H9 (cell line): ENCODE results near the gene KCNAB2. TPM values are rescaled to one million over a fixed set of nuclear protein-coding genes. Genes with fewer than 3 reads are reported as not detected.

Experiments used
- DNase-seq: peaks from one replicate; pipeline ENCODE4 v3.0.0-alpha.2; 2017
- H2AFZ ChIP-seq: one replicate; pipeline ENCODE4 v1.6.1; 2013; ENCODE audit warnings: mild to moderate bottlenecking, low read length, control low read depth, moderate library complexity
- H2AK5ac ChIP-seq: 2 replicates; pipeline ENCODE4 v1.6.1; 2013; ENCODE audit warnings: low read length, control low read depth, mixed read lengths; ENCODE audit not compliant: insufficient read length
- H2BK120ac ChIP-seq: one replicate; pipeline ENCODE4 v1.6.1; 2013; ENCODE audit warnings: low read depth, mild to moderate bottlenecking, low read length, control low read depth, inconsistent platforms; ENCODE audit not compliant: poor library complexity, severe bottlenecking
- H2BK12ac ChIP-seq: 2 replicates; pipeline ENCODE4 v1.6.1; 2013; ENCODE audit warnings: low read length, control low read depth, mixed read lengths, low read depth; ENCODE audit not compliant: insufficient read length
- H2BK15ac ChIP-seq: 2 replicates; pipeline ENCODE4 v1.6.1; 2013; ENCODE audit warnings: low read depth, low read length, control low read depth
- H2BK20ac ChIP-seq: one replicate; pipeline ENCODE4 v1.6.1; 2013; ENCODE audit warnings: low read depth, mild to moderate bottlenecking, low read length, control low read depth, inconsistent platforms; ENCODE audit not compliant: poor library complexity, severe bottlenecking
- H2BK5ac ChIP-seq: 2 replicates; pipeline ENCODE4 v1.6.1; 2013; ENCODE audit warnings: low read length, control low read depth, mixed read lengths; ENCODE audit not compliant: insufficient read length
- H3K14ac ChIP-seq: 2 replicates; pipeline ENCODE4 v1.6.1; 2013; ENCODE audit warnings: low read length, control low read depth; ENCODE audit not compliant: insufficient read depth
- H3K18ac ChIP-seq: 2 replicates; pipeline ENCODE4 v1.6.1; 2013; ENCODE audit warnings: low read depth, mild to moderate bottlenecking, mixed read lengths, low read length, control low read depth; ENCODE audit not compliant: insufficient read length
- H3K23ac ChIP-seq: 2 replicates; pipeline ENCODE4 v1.6.1; 2013; ENCODE audit warnings: low read length, control low read depth, mixed read lengths, low read depth; ENCODE audit not compliant: insufficient read length
- H3K23me2 ChIP-seq: 2 replicates; pipeline ENCODE4 v1.6.1; 2013; ENCODE audit warnings: low read depth, mild to moderate bottlenecking, mixed read lengths, low read length, control low read depth; ENCODE audit not compliant: insufficient read length, poor library complexity, severe bottlenecking
- H3K27ac ChIP-seq: 2 replicates; pipeline ENCODE4 v1.5.1; 2013; ENCODE audit warnings: low read length, control low read depth, mixed read lengths, low read depth; ENCODE audit not compliant: insufficient read length
- H3K27me3 ChIP-seq: 2 replicates; pipeline ENCODE4 v1.6.1; 2013; ENCODE audit warnings: low read length, control low read depth, inconsistent platforms; ENCODE audit not compliant: insufficient read depth
- H3K4ac ChIP-seq: 2 replicates; pipeline ENCODE4 v1.6.1; 2013; ENCODE audit warnings: low read depth, mild to moderate bottlenecking, control low read depth, inconsistent platforms, low read length, moderate library complexity
- H3K4me1 ChIP-seq: 2 replicates; pipeline ENCODE4 v1.6.1; 2013; ENCODE audit warnings: low read length, control low read depth, inconsistent platforms; ENCODE audit not compliant: insufficient read depth
- H3K4me2 ChIP-seq: 2 replicates; pipeline ENCODE4 v1.6.1; 2013; ENCODE audit warnings: low read length, control low read depth, mixed read lengths; ENCODE audit not compliant: insufficient read length, insufficient read depth
- H3K56ac ChIP-seq: 2 replicates; pipeline ENCODE4 v1.6.1; 2013; ENCODE audit warnings: low read depth, mild to moderate bottlenecking, mixed read lengths, low read length, control low read depth; ENCODE audit not compliant: insufficient read length
- H3K79me1 ChIP-seq: 2 replicates; pipeline ENCODE4 v1.6.1; 2013; ENCODE audit warnings: low read depth, mild to moderate bottlenecking, moderate library complexity, low read length, control low read depth, inconsistent platforms; ENCODE audit not compliant: insufficient read depth, poor library complexity, severe bottlenecking
- H3K79me2 ChIP-seq: 2 replicates; pipeline ENCODE4 v1.6.1; 2013; ENCODE audit warnings: low read length, control low read depth, inconsistent platforms; ENCODE audit not compliant: insufficient read depth
- H3K9ac ChIP-seq: 2 replicates; pipeline ENCODE4 v1.6.1; 2013; ENCODE audit warnings: low read length, control low read depth, mixed read lengths; ENCODE audit not compliant: insufficient read length; ENCODE audit errors: extremely low read depth
- H3K9me3 ChIP-seq: one replicate; pipeline ENCODE4 v1.6.1; 2013; ENCODE audit warnings: low read depth, low read length, inconsistent platforms; ENCODE audit not compliant: control insufficient read depth
- H3T11ph ChIP-seq: one replicate; pipeline ENCODE4 v1.6.1; 2013; ENCODE audit warnings: mild to moderate bottlenecking, low read length, control low read depth, inconsistent platforms
- H4K20me1 ChIP-seq: one replicate; pipeline ENCODE4 v1.6.1; 2013; ENCODE audit not compliant: control insufficient read depth, insufficient read length, insufficient read depth
- H4K5ac ChIP-seq: 2 replicates; pipeline ENCODE4 v1.6.1; 2013; ENCODE audit warnings: low read depth, mild to moderate bottlenecking, mixed read lengths, low read length, control low read depth; ENCODE audit not compliant: insufficient read length
- H4K8ac ChIP-seq: replicated peaks from 2 replicates; pipeline ENCODE4 v1.6.1; 2013; ENCODE audit warnings: low read length, control low read depth, mixed read lengths, low read depth; ENCODE audit not compliant: insufficient read length
- H4K91ac ChIP-seq: 2 replicates; pipeline ENCODE4 v1.6.1; 2013; ENCODE audit warnings: low read depth, mild to moderate bottlenecking, moderate library complexity, mixed read lengths, low read length, control low read depth; ENCODE audit not compliant: insufficient read length
- H3K27ac Mint-ChIP-seq, 3 experiments: 2 replicates in 2 of 3; 3 replicates in 1 of 3; pipeline ENCODE4 v1.8.0; 2020 to 2021; ENCODE audit warnings: mixed read lengths in 3 of 3, mild to moderate bottlenecking in 1 of 3, moderate library complexity in 1 of 3
- H3K27me3 Mint-ChIP-seq: 2 replicates; pipeline ENCODE4 v1.8.0; 2021; ENCODE audit warnings: low read depth, mild to moderate bottlenecking, moderate library complexity, mixed read lengths
- H3K36me3 Mint-ChIP-seq, 3 experiments: 2 replicates in 2 of 3; 3 replicates in 1 of 3; pipeline ENCODE4 v1.8.0; 2020 to 2021; ENCODE audit warnings: low read depth in 3 of 3, mixed read lengths in 3 of 3; ENCODE audit not compliant: insufficient read depth in 1 of 3
- H3K4me1 Mint-ChIP-seq, 2 experiments: 2 replicates each; pipeline ENCODE4 v1.8.0; 2020; ENCODE audit warnings: mixed read lengths in 2 of 2
- H3K4me3 Mint-ChIP-seq, 2 experiments: 2 replicates in 1 of 2; 3 replicates in 1 of 2; pipeline ENCODE4 v1.8.0; 2020 to 2021; ENCODE audit warnings: mild to moderate bottlenecking in 2 of 2, mixed read lengths in 2 of 2, moderate library complexity in 1 of 2
- H3K9me3 Mint-ChIP-seq, 2 experiments: 2 replicates in 1 of 2; 3 replicates in 1 of 2; pipeline ENCODE4 v1.8.0; 2020; ENCODE audit warnings: mild to moderate bottlenecking in 2 of 2, mixed read lengths in 2 of 2, moderate library complexity in 1 of 2
- WGBS: extraction: QIAGEN DNeasy Blood & Tissue Kit; methylation state at CpG from one replicate; pipeline ENCODE4 v1.1.7; 2013; ENCODE audit warnings: missing lambda C conversion rate, low lambda C conversion rate, mixed read lengths; ENCODE audit not compliant: insufficient read length; ENCODE audit errors: extremely low coverage; 5-methylcytosine and 5-hydroxymethylcytosine counted together
- total RNA-seq: library from RNA; stranded (reverse); gene quantifications from 2 replicates; pipeline ENCODE4 v1.2.1, GENCODE V29; 2021
- TF ChIP-seq, protein P1 (sequence below): fragments of 200-600 bp; sonication (generic); conservative IDR thresholded peaks from 3 replicates; pipeline ENCODE4 v1.8.0; 2021; ENCODE audit warnings: antibody characterized with exemption, mild to moderate bottlenecking

The KCNAB2 gene
- total RNA-seq, 1 experiment from 2014 or later: 8.3 TPM

DNA sequence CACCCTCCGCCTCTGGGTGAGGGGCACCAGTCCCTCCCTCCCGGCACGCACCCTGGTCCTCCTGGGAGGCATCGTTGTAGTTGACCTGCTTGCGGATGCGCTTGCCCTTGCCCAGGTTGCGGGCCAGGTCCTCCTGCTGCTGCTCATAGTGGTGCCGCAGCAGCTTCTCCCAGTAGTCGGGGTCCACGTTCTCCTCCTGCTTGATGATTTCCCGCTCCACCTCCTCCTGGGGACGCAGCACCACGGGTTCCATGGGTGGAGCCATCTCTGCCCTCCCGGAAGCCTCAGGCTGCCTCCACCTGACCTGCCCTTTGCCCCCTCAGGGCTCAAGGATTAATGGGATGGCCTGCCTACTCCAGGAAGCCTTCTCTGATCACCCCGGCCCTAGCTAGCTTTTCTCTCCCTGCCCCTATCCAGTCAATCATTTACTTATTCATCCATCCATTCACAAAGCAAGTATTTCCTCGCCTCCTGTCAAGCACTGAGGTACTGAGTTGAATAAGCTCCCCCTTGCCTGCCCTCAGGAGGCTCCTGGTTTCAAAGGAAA lies 80.9 kb downstream of the KCNAB2 start:
- H3K23ac ChIP-seq: no peak overlapping the region
- Mint-ChIP-seq H3K4me1 (peaks cover 3 to 11% of the 10 kb centered on the region in 2 experiments; a peak in 3 of 4 replicates), H3K27me3 (peaks cover 52% of the 10 kb centered on the region), H3K36me3 (no peaks in the 10 kb centered on the region; a peak in 1 of 7 replicates), H3K9me3 (no peaks in the 10 kb centered on the region; a peak in 1 of 5 replicates), H3K27ac (no peak overlapping the region), H3K4me3 (no peak overlapping the region)
- no peak overlapping the region for H3T11ph ChIP-seq
- no peak overlapping the region for H3K56ac ChIP-seq
- H2BK5ac ChIP-seq: no peak overlapping the region
- no peak overlapping the region for H3K14ac ChIP-seq
- H2AFZ ChIP-seq: no peak overlapping the region
- H3K4me1 ChIP-seq: peaks cover 3% of the 10 kb centered on the region; the same call in 1 of the 2 replicates
- H2BK12ac ChIP-seq: no peak overlapping the region
- H3K18ac ChIP-seq: no peak overlapping the region
- WGBS: no CpG with 5 or more reads among the region's 16 CpGs
- no peak overlapping the region for H2AK5ac ChIP-seq
- no peak overlapping the region for H2BK15ac ChIP-seq
- no peak overlapping the region for H3K9ac ChIP-seq
- H3K27me3 ChIP-seq: peaks cover 2% of the 10 kb centered on the region; the same call in 1 of the 2 replicates
- no peak overlapping the region for H4K8ac ChIP-seq
- no peak overlapping the region for H2BK20ac ChIP-seq
- no peaks in the 10 kb centered on the region for H3K79me2 ChIP-seq
- TF ChIP-seq, protein P1, sequence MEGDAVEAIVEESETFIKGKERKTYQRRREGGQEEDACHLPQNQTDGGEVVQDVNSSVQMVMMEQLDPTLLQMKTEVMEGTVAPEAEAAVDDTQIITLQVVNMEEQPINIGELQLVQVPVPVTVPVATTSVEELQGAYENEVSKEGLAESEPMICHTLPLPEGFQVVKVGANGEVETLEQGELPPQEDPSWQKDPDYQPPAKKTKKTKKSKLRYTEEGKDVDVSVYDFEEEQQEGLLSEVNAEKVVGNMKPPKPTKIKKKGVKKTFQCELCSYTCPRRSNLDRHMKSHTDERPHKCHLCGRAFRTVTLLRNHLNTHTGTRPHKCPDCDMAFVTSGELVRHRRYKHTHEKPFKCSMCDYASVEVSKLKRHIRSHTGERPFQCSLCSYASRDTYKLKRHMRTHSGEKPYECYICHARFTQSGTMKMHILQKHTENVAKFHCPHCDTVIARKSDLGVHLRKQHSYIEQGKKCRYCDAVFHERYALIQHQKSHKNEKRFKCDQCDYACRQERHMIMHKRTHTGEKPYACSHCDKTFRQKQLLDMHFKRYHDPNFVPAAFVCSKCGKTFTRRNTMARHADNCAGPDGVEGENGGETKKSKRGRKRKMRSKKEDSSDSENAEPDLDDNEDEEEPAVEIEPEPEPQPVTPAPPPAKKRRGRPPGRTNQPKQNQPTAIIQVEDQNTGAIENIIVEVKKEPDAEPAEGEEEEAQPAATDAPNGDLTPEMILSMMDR: no peak
- no peak overlapping the region for H3K4me2 ChIP-seq
- no peaks in the 10 kb centered on the region for H3K79me1 ChIP-seq
- no peak overlapping the region for H3K27ac ChIP-seq
- H4K91ac ChIP-seq: no peak overlapping the region
- H4K20me1 ChIP-seq: no peaks in the 10 kb centered on the region
- no peak overlapping the region for H4K5ac ChIP-seq
- H3K4ac ChIP-seq: no peak overlapping the region
- no peak overlapping the region for H2BK120ac ChIP-seq
- H3K23me2 ChIP-seq: no peaks in the 10 kb centered on the region
- no peak for DNase-seq
- no peaks in the 10 kb centered on the region for H3K9me3 ChIP-seq
